GM19351 (cell line): ENCODE data around the gene PTGER4.
A peak's percentile ranks its signal among the peaks of the same experiment; 100 is the strongest.

ENCODE experiments used
- ATAC-seq: cut with Tn5 transposase; IDR thresholded peaks from one replicate; pipeline ENCODE4 v1.9.1; 2021; ENCODE audit warnings: mild to moderate bottlenecking, moderate library complexity; ENCODE audit not compliant: unreplicated experiment

Gene PTGER4

GRCh38 chr5:40669606-40670390 lies 9.9 kb upstream of the PTGER4 start:
- no peak for ATAC-seq

- ATAC-seq, result no peak
Measured at GRCh38 chr5:40672425-40672824, 7.3 kb upstream of the PTGER4 start.

- ATAC-seq, result no peak
Measured at GRCh38 chr5:40674661-40675235, 5.0 kb upstream of the PTGER4 start.

- peak; percentile 15 for ATAC-seq
Measured at GRCh38 chr5:40675396-40676133, 4.2 kb upstream of the PTGER4 start.

- no peak for ATAC-seq
Measured at GRCh38 chr5:40676613-40677343, 2.9 kb upstream of the PTGER4 start.

- no peak for ATAC-seq
Measured at GRCh38 chr5:40677456-40677855, 2.3 kb upstream of the PTGER4 start.

- no peak for ATAC-seq
Measured at GRCh38 chr5:40678026-40678425, 1.7 kb upstream of the PTGER4 start.

GRCh38 chr5:40678460-40679147 lies 1.1 kb upstream of the PTGER4 start:
- no peak for ATAC-seq

- peak; percentile 57 for ATAC-seq
Measured at GRCh38 chr5:40679148-40679912, 385 bp upstream of the PTGER4 start.

GRCh38 chr5:40680741-40681362 lies 1.1 kb downstream of the PTGER4 start:
- peak; percentile 1 for ATAC-seq

GRCh38 chr5:40681363-40682153 lies 1.8 kb downstream of the PTGER4 start:
- peak; percentile 21 for ATAC-seq

GRCh38 chr5:40682154-40683017 lies 2.7 kb downstream of the PTGER4 start:
- ATAC-seq, result no peak

GRCh38 chr5:40683305-40683704 lies 3.6 kb downstream of the PTGER4 start:
- ATAC-seq, result no peak

GRCh38 chr5:40685193-40685592 lies 5.5 kb downstream of the PTGER4 start:
- ATAC-seq, result no peak

- no peak for ATAC-seq
Measured at GRCh38 chr5:40685976-40686486, 6.3 kb downstream of the PTGER4 start.

GRCh38 chr5:40687321-40687720 lies 7.6 kb downstream of the PTGER4 start:
- ATAC-seq, result no peak

- peak; percentile 81 for ATAC-seq
Measured at GRCh38 chr5:40688127-40688761, 8.5 kb downstream of the PTGER4 start.
